Activated naive CD8-positive, alpha-beta T cell (primary cell): Measurements from ENCODE around the gene TATDN2.
A peak's percentile ranks its signal among the peaks of the same experiment; 100 is the strongest.

Experiments
- H3K27ac Mint-ChIP-seq: one replicate; pipeline ENCODE4 v1.8.0; 2021; ENCODE audit warnings: mixed read lengths
- H3K27me3 Mint-ChIP-seq: one replicate; pipeline ENCODE4 v1.8.0; 2021; ENCODE audit warnings: mixed read lengths
- H3K36me3 Mint-ChIP-seq: one replicate; pipeline ENCODE4 v1.8.0; 2021; ENCODE audit warnings: mixed read lengths
- H3K4me1 Mint-ChIP-seq: one replicate; pipeline ENCODE4 v1.8.0; 2021; ENCODE audit warnings: low read depth, mixed read lengths
- H3K4me3 Mint-ChIP-seq: one replicate; pipeline ENCODE4 v1.8.0; 2021; ENCODE audit warnings: mild to moderate bottlenecking, mixed read lengths
- H3K9me3 Mint-ChIP-seq: one replicate; pipeline ENCODE4 v1.8.0; 2021; ENCODE audit warnings: low read depth, mixed read lengths

The TATDN2 gene

DNA sequence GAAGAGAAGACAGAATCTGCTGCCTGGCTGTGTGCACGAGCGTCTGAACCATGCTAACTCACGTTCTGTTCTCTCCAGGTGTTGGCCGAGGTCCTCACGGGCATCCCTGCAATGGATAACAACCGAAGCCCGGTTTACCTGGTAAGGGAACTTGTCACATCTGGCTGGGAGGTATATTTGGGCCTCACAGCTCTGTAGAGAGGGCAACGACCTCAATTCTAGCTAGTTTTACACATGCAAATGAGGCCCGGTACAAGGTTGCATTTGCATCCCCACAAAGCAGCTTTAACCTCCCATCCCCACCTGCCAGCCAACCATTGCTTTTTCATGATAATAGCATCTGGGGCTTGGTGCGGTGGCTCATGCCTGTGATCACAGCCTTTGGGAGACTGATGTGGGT is 22.0 kb upstream of the TATDN2 start:
- Mint-ChIP-seq H3K4me3 (no peak overlapping the region), H3K9me3 (no peaks in the 10 kb centered on the region), H3K27me3 (no peaks in the 10 kb centered on the region), H3K4me1 (peaks cover 42% of the 10 kb centered on the region), H3K27ac (no peak overlapping the region), H3K36me3 (peaks cover 3% of the 10 kb centered on the region)

DNA sequence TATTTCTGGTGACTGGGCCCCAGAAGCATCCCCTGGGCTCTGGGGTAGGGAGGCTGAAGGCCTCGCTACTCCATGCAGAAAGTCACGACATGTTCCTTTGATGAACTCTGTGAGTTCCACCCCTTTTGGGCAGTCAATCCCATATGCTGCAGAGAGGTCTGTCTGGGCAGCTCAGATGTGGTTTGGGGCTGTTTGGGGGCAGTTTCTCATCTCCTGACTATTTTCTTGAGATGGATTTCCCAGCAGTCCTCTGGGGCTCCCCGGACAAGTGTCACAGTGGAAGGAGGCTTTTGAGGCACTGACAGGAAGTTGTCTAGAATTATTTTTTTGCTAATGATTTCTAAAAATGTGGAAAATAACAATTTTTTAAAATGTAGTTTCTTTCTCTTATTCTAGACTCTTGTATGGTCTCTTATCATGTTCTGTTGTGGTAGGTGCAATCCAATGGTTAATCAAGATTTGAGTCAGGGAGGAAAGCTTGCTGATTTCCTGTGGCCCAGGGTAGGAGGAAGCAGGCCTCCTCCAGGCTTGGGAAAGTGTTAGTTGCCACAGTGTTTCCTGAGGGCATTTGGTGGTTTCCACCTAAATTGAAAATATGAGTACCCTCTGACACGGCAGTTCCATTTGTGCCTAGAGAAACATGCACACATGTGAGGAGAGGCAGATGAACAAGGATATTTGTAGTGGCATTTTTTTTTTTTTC is 19.9 kb upstream of the TATDN2 start:
- peak overlapping the region; percentile 82 for H3K27ac Mint-ChIP-seq
- peaks cover 33% of the 10 kb centered on the region for H3K4me1 Mint-ChIP-seq
- H3K9me3 Mint-ChIP-seq = no peaks in the 10 kb centered on the region
- peak overlapping the region; percentile 21 for H3K4me3 Mint-ChIP-seq
- no peaks in the 10 kb centered on the region for H3K27me3 Mint-ChIP-seq
- H3K36me3 Mint-ChIP-seq = peaks cover 6% of the 10 kb centered on the region

DNA sequence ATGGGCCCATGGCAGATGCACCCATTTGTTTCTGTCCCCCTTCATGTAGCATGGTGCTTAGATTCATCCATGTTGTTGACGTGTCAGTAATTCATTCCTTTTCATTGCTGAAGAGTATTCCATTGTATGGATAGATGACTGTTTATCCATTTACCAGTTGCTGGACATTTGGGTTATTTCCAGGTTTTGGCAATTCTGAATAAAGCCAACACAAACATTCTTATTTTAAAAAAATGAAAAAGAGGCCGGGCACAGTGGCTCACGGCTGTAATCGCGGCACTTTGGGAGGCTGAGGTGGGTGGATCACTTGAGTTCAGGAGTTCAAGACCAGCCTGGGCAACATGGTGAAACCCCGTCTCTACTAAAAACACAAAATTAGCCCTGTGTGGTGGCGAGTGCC is 18.7 kb upstream of the TATDN2 start:
- Mint-ChIP-seq H3K36me3 (peaks cover 6% of the 10 kb centered on the region), H3K4me3 (no peak overlapping the region), H3K27ac (peak overlapping the region; percentile 77), H3K4me1 (peaks cover 25% of the 10 kb centered on the region), H3K27me3 (no peaks in the 10 kb centered on the region), H3K9me3 (no peaks in the 10 kb centered on the region)

DNA sequence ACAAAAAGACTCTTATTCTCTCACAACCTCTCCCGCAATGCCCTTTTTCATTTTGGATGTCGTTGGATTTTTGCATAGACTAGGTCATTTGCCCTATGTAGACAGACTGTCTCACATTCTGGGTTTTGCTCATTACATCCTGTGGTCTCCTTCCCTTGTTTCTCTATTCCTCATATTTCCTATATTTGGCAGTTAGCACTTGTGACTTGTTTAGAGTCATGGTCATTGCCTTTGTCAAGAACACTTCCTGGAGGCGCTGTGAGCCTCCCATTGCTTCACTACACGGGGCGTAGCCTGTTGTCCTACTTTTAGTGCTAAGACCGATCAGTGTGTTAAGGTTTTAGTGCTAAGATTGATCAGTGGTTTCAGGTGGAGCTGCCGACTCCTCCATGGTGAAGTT is 16.1 kb upstream of the TATDN2 start:
- no peaks in the 10 kb centered on the region for H3K9me3 Mint-ChIP-seq
- no peak overlapping the region for H3K4me3 Mint-ChIP-seq
- H3K27ac Mint-ChIP-seq = no peak overlapping the region
- H3K27me3 Mint-ChIP-seq = no peaks in the 10 kb centered on the region
- peaks cover 17% of the 10 kb centered on the region for H3K4me1 Mint-ChIP-seq
- peaks cover 10% of the 10 kb centered on the region for H3K36me3 Mint-ChIP-seq

DNA sequence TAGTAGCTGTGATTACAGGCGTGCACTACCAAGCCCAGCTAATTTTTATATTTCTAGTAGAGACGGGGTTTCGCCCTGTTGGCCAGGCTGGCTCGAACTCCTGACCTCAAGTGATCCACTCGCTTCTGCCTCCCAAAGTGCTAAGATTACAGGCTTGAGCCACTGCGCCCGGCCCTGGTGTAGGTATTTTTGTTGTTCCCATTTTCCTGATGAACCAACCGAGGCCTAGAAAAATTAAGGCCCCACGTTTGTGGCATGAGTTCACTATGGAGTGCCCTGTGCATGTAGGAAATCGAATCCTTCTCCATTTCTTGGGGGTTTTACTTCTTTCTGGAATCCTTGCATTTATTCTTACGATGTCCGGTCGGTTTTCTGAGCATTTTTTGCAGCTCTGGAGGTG is 14.3 kb upstream of the TATDN2 start:
- peaks cover 10% of the 10 kb centered on the region for H3K36me3 Mint-ChIP-seq
- no peaks in the 10 kb centered on the region for H3K27me3 Mint-ChIP-seq
- H3K4me3 Mint-ChIP-seq = no peak overlapping the region
- peaks cover 24% of the 10 kb centered on the region for H3K4me1 Mint-ChIP-seq
- no peak overlapping the region for H3K27ac Mint-ChIP-seq
- H3K9me3 Mint-ChIP-seq = no peaks in the 10 kb centered on the region

DNA sequence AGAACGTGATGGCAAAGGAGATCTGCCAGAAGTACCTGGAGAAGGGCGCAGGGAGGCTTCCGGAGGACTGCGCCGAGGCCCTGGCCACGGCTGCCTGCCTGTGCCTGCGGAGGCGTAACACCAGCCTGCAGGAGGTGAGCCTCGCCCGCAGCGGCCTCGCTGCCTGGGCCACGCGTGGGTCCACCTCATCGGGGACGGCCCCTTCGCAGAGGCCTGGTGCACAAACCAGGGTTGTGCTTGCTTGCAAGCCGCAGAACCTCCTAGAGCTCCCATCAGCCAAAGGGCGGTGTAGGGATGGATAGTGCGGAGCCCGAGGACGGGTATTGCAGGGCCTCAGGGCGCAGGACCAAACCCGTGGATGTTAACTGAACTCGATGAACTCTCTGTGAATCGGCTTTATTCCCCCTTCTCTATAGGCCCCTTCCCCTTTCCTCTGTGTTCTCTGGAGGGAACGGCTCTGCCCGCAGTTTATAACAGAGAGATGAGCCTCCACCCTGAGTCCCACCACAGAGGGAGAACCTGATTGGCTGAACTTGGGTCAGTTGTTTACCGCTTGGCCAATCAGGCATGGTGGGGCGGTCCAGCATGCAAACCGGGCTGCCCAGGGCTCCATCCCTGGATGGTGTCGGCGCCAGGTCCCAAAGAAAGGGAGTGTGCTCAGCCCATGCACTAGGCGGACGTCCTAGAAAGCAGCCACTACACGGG is 13.6 kb upstream of the TATDN2 start:
- H3K27ac Mint-ChIP-seq = no peak overlapping the region
- no peaks in the 10 kb centered on the region for H3K27me3 Mint-ChIP-seq
- H3K9me3 Mint-ChIP-seq = no peaks in the 10 kb centered on the region
- H3K4me3 Mint-ChIP-seq = no peak overlapping the region
- peaks cover 10% of the 10 kb centered on the region for H3K36me3 Mint-ChIP-seq
- H3K4me1 Mint-ChIP-seq = peaks cover 23% of the 10 kb centered on the region

DNA sequence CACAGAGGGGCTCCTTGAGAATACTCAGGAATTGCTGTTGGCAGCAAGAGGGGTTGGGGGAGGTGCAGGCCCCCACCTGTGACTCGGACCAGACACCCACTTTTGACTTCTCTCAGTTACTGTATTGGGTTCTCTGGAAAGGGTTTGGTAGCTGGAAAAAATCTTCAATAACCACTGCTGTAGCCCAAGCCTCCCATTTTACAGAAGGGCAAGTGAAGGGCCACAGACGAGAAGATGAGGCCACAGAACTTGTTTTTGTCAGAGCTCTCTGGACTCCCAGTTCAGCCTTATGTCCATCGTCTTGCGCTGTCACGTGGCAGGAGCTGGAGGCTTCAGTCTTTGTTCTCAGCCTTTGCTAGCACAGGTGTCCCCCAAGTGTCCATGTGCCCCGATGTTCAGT is 12.7 kb upstream of the TATDN2 start:
- Mint-ChIP-seq H3K4me1 (peaks cover 24% of the 10 kb centered on the region), H3K27me3 (no peaks in the 10 kb centered on the region), H3K36me3 (peaks cover 10% of the 10 kb centered on the region), H3K27ac (no peak overlapping the region), H3K9me3 (no peaks in the 10 kb centered on the region), H3K4me3 (no peak overlapping the region)

DNA sequence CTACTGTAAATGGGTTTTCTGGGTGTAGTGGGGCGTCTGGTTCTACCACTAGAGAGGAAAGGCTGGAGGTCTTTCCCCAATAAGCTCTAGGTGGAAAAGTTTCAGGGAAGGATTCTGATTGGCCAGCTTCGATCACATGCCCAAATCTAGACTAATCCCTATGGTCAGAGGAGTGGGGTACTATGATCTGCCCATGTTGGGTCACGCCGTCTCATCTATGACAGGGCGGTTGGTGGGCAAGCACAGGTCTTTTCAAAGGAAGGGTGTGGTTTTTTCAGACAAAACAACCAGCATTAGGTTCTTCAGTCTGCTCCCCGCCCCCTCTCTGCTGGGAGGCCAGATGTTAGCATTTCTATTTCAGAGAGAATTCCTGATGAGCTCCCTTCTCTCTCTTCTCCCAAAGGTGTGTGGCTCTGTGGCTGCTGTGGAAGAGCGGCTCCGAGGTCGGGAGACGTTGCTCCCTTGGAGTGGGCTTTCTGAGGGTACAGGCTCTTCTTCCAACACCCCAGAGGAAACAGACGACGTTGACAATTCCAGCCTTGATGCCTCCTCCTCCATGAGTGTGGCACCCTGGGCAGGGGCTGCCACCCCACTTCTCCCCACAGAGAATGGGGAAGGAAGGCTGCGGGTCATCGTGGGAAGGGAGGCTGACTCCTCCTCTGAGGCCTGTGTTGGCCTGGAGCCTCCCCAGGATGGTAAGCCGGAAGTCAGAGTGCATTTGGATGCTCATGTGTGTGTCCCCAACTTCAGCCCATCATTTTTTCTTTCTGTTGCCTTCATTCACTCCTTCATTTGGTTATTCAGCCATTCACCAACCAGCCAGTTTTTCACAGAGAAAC is 9.7 kb upstream of the TATDN2 start:
- H3K4me1 Mint-ChIP-seq = peaks cover 49% of the 10 kb centered on the region

DNA sequence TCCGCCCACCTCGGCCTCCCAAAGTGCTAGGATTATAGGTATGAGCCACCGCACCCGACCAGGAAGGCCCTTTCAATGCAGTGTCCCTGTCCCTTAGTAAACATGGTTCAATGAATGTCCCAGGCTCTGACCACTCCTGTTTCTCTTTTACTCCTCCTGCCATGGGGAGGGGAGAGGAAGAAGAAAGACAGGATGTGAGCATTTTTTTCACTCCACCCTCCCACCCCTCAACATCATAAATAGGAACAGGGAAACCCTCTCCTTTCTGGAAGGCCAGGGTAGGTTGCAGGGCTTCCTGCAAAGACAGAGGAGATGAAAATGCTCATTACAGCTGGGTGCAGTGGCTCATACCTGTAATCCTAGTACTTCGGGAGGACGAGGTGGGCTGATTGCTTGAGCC is 7.5 kb upstream of the TATDN2 start:
- Mint-ChIP-seq H3K4me1 (peaks cover 61% of the 10 kb centered on the region), H3K36me3 (peaks cover 11% of the 10 kb centered on the region), H3K9me3 (peaks cover 5% of the 10 kb centered on the region), H3K4me3 (no peak overlapping the region), H3K27me3 (no peaks in the 10 kb centered on the region), H3K27ac (peak overlapping the region; percentile 64)

More for the DNA sequence above, 9.7 kb upstream of the TATDN2 start:
- Mint-ChIP-seq H3K27ac (peak overlapping the region; percentile 90), H3K36me3 (peaks cover 7% of the 10 kb centered on the region), H3K4me3 (no peak overlapping the region), H3K9me3 (no peaks in the 10 kb centered on the region), H3K27me3 (no peaks in the 10 kb centered on the region)

DNA sequence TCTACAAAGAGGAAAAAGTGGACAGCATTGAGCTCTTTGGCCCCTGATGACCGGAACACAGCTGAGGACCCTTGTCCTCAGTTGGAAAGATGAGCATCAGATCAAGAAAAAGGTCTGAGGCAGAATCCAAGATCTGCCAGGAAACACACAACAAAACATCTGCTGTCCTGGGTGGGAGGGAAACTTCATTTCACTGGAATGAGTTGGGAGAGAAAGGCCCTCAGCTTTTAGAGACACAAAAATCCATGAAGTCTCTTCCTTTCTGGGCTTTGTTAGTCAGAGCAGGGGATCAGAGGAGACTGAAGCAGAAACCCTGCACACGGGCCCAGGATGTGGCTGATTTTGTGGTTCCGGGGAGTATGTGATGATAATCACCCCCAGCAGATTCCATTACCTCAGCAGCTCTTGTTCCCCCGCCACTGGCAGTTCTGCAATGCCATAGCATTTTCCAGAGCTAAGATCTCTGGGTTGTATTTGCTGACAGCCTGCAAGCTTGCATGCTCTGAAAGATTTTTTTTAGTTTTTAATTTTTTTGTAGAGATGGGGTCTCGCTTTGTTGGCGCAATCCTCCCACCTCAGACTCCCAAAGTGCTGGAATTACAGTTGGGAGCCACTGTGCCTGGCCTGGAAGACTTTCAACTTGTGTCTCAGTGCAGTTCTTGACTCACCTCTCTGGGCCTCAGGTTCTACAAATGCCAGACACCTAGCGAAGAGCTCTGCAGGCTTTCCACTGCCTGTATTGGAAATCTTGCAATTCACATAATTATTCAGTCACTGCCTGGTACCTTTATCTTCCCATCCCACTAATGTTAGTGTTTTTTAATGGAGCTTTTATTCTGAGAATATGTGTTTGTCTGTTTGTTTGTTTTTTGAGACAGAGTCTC is 5.8 kb upstream of the TATDN2 start:
- peaks cover 8% of the 10 kb centered on the region for H3K9me3 Mint-ChIP-seq
- peaks cover 9% of the 10 kb centered on the region for H3K36me3 Mint-ChIP-seq
- H3K4me3 Mint-ChIP-seq = peak overlapping the region; percentile 78

DNA sequence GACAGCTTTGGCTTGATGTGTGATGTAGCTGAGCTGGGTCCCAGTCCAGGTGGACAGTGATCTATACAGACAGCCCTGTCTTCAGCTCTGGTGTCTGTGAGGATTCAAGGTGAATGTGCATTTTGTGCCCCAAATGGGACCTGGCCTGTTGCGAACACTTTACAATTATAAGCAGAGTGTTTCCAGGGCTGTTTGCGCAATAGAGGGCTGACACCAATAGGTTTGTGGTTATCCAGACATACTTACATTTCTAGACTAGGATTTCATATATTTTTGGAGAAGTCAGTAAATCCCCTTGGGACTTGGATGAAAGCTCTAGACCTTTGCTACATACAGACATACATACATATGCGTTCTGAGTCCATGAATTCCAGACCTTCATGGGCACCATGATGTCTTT is 4.2 kb upstream of the TATDN2 start:
- Mint-ChIP-seq H3K9me3 (peaks cover 8% of the 10 kb centered on the region), H3K4me1 (peaks cover 51% of the 10 kb centered on the region), H3K27ac (peak overlapping the region; percentile 70), H3K27me3 (no peaks in the 10 kb centered on the region), H3K4me3 (no peak overlapping the region), H3K36me3 (peaks cover 13% of the 10 kb centered on the region)

More for the DNA sequence above, 5.8 kb upstream of the TATDN2 start:
- H3K27ac Mint-ChIP-seq = peak overlapping the region; percentile 94
- H3K27me3 Mint-ChIP-seq = no peaks in the 10 kb centered on the region
- H3K4me1 Mint-ChIP-seq = peaks cover 58% of the 10 kb centered on the region

DNA sequence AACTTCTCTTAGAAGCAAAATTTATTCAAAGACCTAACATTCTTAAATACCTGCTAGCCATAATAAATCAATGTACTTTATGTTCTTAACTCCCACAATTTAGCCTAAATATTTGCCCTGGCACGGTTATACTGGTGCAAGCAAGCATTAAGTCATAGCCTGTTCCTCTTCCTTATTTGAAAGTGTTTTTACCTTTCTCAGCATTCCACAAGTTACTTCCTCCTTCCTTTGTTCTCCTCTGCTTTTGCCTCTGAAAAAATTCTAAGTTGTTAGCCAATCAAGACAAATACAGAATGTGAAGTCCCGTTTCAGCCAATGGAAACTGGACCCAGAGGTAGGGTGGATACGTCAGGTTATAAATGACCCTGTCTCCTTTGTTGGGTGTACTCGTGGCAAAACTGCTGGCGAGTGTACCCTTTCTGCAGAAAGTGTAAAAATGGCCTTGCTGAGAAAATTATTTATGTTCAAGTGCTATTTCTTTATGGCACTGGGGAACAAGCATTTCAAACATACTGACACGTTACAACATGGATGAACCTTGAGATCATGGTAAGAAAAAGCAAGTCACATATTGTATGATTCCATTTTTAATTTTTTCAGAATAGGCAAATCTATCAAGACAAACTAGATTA is 3.1 kb upstream of the TATDN2 start:
- H3K27ac Mint-ChIP-seq = no peak overlapping the region
- peaks cover 15% of the 10 kb centered on the region for H3K36me3 Mint-ChIP-seq
- H3K4me3 Mint-ChIP-seq = no peak overlapping the region
- H3K27me3 Mint-ChIP-seq = no peaks in the 10 kb centered on the region
- peaks cover 55% of the 10 kb centered on the region for H3K4me1 Mint-ChIP-seq
- H3K9me3 Mint-ChIP-seq = peaks cover 8% of the 10 kb centered on the region

DNA sequence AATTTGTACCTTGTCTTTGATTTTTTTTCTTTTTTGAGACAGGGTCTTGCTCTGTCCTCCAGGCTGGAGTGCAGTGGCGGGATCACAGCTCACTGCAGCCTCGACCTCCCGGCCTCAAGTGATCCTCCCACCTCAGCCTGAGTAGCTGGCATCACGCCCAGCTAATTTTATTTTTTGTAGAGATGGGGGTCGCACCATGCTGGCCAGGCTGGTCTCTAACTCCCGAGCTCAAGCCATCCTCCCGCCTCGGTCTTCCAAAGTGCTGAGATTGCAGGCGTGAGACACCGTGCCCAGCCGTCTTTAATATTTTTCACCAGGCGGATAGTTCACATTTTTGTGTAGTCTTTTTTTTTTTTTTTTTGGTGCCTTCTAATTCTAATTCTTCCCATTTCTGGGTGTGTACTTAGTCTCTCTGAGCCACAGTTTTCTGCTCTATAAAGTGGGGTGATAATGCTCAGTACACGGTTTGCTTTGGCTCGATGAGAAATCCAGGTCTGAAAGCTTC is 528 bp upstream of the TATDN2 start:
- no peaks in the 10 kb centered on the region for H3K27me3 Mint-ChIP-seq
- H3K27ac Mint-ChIP-seq = peak overlapping the region; percentile 93
- H3K9me3 Mint-ChIP-seq = peaks cover 8% of the 10 kb centered on the region
- H3K4me1 Mint-ChIP-seq = peaks cover 54% of the 10 kb centered on the region
- H3K4me3 Mint-ChIP-seq = peak overlapping the region; percentile 87
- peaks cover 27% of the 10 kb centered on the region for H3K36me3 Mint-ChIP-seq
